GM19468 (cell line): Measurements from ENCODE around the gene DCTN2.
A peak's percentile ranks its signal among the peaks of the same experiment; 100 is the strongest.
"Not testable (repeated sequence)": the region's sequence is repeated elsewhere in the genome, so short reads cannot be mapped to it uniquely, and the experiment has no call there.

Experiments
- ATAC-seq: cut with Tn5 transposase; IDR thresholded peaks from one replicate; pipeline ENCODE4 v1.9.1; 2021; ENCODE audit warnings: mild to moderate bottlenecking, moderate library complexity, moderate number of reproducible peaks; ENCODE audit not compliant: unreplicated experiment; ENCODE audit errors: extremely low read depth

Gene DCTN2

GRCh38 chr12:57546438-57547287 is at the start of gene DCTN2:
Gene DCTN2, minus strand, starts transcription at chr12:57547192. Its CDS starts 129 bp downstream, at chr12:57547063.
- ATAC-seq, result peak; percentile 96

DNA sequence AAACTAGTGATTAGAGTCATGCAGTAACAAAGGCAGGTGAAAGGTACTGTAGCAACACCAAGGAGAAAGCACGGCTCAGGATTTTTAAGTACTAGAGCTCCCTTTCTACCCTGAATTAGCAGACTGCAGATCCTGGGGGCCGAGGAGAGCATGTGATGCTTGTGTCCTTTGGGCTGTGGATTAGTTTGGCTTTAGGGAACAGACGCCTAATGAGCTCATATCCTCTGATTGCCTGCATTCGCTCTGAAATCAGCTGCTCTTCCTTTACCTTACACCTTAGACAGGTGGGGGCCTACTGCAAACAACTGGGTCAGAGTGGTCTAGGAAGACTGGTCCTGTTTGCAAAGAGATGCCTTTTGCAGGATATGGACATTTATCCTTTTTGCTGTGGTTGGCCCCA is 46.2 kb upstream of the DCTN2 start:
- ATAC-seq, result no peak

DNA sequence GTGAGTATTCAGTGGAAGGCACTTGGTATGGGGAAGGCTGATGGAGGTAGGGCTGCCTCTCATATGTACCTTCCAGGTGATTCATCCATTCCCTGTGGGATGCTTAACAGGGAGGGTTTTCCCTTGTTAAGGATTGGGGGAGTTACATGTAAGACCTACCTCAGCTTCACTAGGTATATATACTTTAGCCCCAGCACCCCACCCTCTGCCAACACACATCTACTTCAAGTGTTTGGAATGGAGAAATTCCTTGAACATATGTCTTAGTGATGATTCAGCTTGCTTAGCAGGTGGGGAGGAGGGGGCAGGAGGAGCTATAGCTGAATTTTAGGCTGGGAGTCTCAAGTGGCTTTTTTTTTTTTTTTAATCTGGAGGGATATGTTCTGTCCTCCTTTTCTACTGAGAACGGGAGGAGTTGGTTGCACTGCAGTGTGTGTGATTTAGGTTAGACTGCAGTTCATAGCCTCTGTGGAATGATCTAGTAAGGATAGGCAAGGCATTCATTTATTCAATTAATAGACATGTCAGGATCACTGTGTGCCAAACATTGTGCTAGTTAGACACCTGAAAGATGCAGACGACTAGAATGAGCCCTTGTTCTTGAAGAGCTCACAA is 45.7 kb upstream of the DCTN2 start:
- ATAC-seq, result no peak

- ATAC-seq, result no peak
Measured at GRCh38 chr12:57591782-57592325, 44.9 kb upstream of the DCTN2 start.

DNA sequence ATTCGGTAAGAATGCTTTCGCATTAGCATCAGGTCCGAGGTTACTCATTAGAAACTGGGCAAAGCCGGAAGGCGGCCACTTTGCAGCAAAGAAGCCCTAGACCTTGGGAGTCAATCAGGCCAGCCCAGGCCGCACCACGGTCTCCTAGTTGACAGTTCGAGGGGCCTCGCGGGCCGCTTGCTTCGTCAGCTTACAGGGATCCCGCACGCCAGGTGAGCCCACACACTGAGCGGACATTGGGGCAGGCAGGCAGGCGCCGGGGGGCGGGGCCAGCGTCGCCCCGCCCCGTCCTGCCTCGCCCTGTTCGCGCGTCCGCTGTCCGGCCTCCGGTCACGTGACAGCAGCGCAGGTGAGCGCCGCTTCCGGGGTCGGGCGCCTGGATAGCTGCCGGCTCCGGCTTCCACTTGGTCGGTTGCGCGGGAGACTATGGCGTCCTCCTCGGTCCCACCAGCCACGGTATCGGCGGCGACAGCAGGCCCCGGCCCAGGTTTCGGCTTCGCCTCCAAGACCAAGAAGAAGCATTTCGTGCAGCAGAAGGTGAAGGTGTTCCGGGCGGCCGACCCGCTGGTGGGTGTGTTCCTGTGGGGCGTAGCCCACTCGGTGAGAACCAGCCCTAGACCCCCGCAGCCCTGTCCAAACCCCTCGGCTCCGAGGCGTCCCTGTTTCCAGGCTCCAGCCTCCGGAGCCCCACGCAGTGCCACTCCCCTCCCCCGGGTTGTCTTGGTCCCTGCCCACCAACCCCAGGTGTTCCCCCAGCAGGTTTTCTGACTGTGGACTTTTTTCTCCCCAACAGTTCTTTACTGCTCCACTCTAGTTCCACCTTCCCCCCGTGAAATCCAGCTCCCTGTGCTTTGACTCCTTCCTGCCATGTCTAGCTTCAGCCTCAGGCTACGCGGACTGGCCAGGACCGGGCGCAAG is 44.1 kb upstream of the DCTN2 start, which contains the start of gene PIP4K2C:
PIP4K2C (plus strand) TSS at position 329 of the 918 bp plus-strand sequence; CDS start at position 427, 98 bp downstream.
- peak; percentile 58 for ATAC-seq

- ATAC-seq, result no peak
Measured at GRCh38 chr12:57590479-57590863, 43.5 kb upstream of the DCTN2 start.

DNA sequence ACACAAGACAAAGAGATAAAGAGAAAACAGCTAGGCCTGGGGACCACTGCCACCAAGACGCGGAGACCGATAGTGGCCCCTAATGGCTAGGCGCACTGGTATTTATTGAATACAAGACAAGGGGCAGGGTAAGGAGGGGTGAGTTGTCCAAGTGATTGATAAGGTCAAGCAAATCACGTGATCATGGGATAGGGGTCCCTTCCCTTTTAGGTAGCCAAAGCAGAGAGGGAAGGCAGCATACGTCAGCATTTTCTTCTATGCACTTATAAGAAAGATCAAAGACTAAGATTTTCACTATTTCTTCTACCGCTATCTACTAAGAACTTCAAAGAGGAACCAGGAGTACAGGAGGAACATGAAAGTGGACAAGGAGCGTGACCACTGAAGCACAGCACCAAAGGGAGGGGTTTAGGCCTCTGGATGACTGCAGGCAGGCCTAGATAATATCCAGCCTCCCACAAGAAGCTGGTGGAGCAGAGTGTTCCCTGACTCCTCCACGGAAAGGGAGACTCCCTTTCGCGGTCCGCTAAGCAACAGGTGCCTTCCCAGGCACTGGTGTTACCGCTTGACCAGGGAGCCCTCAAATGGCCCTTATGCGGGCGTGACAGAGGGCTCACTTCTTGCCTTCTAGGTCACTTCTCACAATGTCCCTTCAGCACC is 42.1 kb upstream of the DCTN2 start:
- not testable (repeated sequence) for ATAC-seq

GRCh38 chr12:57586832-57587429 is 39.9 kb upstream of the DCTN2 start:
- ATAC-seq, result no peak

DNA sequence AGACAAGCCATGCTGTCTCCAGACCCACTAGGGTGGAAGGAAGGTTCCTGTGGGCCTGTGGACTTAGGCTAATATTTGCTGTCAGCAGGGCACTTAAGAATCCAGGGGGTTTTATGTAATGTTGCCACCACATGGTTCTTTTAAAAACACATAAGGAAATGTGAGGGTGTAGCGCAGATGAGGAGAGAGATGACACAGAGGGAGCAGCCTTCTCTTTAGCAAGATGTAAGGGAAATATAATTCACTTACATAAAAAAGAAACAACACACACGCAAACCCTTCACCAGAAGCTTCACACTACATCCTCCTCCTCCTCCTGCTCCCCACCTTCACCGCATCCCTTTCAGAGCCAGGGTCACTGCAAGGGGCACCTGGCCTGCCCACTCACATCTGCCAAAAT is 39.1 kb upstream of the DCTN2 start:
- ATAC-seq, result no peak

GRCh38 chr12:57585156-57585555 is 38.2 kb upstream of the DCTN2 start:
- no peak for ATAC-seq

- ATAC-seq, result no peak
Measured at GRCh38 chr12:57584690-57585089, 37.7 kb upstream of the DCTN2 start.

- no peak for ATAC-seq
Measured at GRCh38 chr12:57584050-57584449, 37.1 kb upstream of the DCTN2 start.

- peak; percentile 80 for ATAC-seq
Measured at GRCh38 chr12:57583008-57583831, 36.2 kb upstream of the DCTN2 start.

DNA sequence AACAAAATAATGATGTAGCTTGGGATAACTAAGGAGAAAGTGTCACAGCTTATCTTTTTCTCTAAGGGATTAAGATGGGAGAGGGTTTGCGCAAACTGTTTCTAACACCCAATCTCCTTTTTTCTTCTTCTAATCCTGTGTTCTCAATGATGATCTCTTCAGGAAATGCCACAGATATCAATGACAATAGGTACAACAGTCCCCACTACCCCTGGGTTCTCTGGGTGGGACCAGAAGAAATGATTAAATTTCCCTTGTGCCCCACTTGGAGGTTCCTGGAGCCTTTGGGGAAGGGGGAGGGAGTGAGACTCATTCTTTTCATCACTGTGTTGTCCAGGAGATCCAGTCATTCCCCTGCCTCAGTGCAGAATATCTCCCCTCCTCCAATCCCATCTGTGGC is 35.4 kb upstream of the DCTN2 start:
- no peak for ATAC-seq

DNA sequence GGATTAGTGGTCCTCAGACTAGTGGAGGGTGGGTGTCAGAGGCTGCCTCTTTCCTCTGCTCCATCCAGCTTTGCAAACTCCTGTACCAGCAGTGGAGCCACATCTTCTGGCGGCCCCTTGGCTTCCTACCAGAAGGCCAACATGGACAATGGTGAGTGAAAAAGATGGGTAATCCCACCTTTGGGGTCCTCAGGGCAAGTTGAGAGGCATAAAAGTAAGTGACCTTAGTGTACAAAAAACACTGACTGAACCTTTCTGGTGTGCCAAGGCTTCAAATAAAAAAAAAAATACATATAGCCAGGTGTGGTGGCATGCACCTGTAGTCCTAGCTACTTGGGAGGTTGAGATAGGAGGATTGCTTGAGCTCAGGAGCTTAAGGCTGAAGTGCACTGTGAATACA is 34.8 kb upstream of the DCTN2 start:
- ATAC-seq, result no peak

DNA sequence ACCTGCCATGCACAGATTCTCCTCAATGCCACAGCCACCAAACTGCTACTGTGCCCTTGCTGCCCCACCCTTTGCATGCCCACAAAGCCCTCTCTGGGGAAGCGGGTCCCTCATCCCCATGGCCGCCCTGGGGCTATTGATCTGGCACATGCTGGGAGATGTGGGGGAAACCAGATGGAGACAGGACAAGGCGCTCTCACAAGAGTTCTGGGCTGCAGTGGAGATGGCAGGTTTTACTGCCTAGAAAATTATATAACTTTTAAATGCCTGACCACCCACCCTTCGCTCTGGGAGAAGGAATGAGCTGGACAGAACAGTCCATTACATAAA is 33.4 kb upstream of the DCTN2 start:
- no peak for ATAC-seq

DNA sequence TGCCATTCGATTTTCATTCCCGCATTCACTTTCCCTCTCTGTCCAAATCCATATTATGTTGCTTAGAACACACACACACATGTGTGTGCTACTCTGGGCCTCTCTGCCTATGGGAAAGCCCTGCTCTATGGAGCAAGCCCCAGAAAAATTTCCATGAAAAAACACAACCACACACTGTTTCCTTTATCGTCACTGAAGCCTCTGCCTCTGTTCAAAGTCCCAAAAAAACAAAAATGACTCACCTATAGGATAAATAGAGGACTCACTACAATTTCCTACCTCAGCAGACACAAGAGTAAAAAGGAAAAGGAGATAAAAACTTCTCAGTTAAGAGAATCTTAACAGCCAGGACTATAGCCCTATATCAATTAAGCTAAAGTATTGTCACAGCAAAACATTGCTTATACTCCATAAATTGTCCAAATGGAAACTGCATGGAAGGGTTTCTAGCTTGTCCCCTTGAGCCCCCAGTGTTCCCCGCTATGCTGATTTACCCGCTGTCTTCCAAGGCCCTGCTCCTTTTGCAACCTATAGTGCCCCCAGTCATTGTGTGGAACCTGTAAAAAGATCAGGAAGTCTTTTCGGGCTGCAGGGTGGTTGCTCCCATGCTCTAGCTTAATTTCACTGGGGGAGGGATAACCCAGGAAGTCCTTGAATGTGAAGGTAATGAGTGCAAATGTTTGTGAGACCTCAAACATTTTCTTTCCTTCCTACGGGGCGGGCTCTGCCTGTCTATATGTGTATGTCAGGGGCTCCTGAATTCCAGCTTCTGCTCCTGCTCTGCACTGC is 32.9 kb upstream of the DCTN2 start:
- no peak for ATAC-seq

- no peak for ATAC-seq
Measured at GRCh38 chr12:57579011-57579410, 32.0 kb upstream of the DCTN2 start.
